HG02981 (cell line): Measurements from ENCODE around the gene PITX1.

Source experiments
- ATAC-seq: cut with Tn5 transposase; IDR thresholded peaks from one replicate; pipeline ENCODE4 v1.9.1; 2021; ENCODE audit warnings: mild to moderate bottlenecking, moderate library complexity; ENCODE audit not compliant: unreplicated experiment

The PITX1 gene

GRCh38 chr5:135042595-135042994 lies 8.6 kb upstream of the PITX1 start:
- ATAC-seq: no peak

DNA sequence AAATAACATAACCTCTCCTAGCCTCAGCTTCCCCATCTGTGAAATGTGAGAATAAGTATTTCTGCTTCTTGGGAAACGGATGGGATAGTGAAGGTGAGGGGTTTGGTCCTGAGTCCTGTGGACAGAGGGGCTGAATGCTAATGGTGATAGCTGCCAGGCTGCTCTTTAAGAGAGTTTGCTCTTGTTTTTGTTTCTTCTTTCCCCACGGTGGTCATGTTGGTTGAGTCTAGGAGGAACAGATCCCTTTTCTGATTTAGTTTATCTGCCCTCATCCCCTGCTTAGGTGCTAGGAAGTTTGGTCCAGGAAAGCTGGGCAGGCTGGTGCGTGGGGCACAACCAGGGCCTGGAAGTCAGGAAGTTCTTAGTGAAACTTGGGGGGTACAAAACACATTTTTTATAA lies 7.7 kb upstream of the PITX1 start:
- no peak for ATAC-seq

- ATAC-seq: no peak
Observed at GRCh38 chr5:135041145-135041587, 7.1 kb upstream of the PITX1 start.

- no peak for ATAC-seq
Observed at GRCh38 chr5:135040333-135041144, 6.5 kb upstream of the PITX1 start.

DNA sequence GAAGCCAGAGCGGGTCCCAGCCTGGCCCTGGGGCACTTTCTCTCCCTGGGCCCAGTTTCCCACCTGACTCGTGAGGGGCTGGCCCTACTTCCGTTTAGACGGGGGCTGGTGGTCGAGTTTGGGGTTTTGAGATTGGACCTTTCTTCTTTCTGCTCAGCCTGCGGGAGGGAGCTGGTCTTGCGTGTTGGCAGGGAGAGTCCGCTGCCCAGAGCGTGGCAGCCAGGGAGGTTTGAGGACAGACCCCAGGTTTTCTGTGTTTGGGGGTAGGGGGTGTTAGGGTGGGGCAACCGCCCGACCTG lies 6.0 kb upstream of the PITX1 start:
- ATAC-seq: no peak

- ATAC-seq: no peak
Observed at GRCh38 chr5:135039271-135040033, 5.4 kb upstream of the PITX1 start.

GRCh38 chr5:135038813-135039270 lies 4.8 kb upstream of the PITX1 start:
- ATAC-seq: no peak

- ATAC-seq: no peak
Observed at GRCh38 chr5:135038205-135038812, 4.3 kb upstream of the PITX1 start.

DNA sequence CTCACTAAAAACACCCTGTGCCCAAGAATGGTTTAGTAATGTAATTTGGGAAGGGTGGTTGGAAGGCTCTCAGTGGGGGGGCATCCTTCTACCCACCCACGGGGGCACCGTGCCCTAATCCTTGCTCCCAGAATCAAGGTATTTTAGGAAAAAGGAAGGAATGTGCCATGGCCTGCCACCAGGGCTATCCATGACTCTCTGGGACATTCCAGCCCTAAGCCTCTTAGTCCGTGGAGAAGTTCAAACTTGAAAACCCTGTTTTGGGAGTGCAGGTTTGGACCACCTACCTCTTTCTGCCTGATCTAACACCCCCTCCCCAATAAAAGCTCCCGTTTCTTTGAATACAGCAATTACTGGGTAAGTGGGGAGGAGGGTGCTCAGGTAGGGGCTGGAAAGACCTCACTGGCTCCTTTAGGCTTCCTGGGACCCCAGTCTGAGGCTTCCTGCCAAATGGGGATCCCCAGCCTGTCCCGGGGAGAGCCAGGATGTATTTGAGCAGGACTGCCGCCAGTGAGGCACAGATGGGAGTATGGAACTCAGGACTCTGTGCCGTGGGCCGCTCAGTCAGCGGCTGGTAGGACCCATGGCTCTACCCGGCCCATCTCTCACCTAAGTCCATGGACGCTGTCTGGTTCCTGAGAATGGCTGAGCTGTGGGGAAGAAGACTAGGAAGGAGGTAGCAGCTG lies 3.6 kb upstream of the PITX1 start:
- no peak for ATAC-seq

GRCh38 chr5:135036405-135036804 lies 2.4 kb upstream of the PITX1 start:
- ATAC-seq: no peak

DNA sequence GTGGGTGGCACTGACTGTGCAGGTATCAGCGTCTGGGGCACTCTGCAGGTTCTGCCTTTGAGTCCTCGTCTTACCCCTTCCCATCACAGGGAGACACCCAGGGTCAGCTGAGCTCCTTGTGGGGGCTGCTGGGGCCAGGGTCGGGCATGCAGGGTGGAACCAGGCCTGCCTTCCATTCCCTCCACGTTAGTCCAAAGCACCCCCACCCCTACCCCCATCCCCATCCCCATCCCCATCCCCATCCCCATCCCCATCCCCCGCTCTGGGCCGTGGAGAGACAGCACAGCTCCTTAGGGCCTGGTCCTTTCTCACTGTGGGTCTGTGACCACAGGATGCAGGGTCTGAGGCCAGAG lies 1.6 kb upstream of the PITX1 start:
- ATAC-seq: no peak

DNA sequence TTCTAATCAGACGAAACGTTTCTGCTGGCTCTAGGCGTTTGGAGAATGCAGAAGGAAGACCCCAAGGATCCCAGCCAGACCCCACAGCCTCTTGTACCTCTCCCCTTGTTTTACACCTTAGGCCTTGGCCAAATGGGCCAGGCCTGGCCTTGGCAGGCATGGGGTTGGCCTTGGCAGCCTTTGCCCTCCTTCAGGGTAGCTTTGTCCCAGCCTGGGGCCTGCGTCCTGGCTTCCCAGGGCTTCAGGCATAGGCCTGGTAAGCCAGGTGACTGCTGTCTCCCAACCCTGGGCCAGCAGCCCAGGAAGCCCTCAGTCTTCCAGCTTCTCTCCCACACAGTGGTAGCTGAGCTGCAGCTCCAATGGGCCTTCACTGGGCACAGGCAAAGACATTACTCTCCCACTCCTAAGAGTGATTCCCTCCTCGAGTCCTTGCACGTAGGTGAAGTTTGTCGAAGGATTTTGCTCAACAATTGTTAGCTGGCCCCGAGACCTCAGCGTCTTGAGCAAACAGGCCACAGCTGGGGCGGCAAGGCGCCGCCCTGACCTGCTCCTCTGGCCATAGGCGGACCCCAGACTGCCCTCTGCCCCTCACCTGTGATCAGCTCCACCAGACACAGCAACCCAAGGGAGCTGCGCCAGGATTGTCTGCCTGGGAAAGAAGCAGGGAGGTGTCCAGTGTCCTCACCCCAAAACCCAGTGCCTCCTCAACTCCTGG lies 1.1 kb upstream of the PITX1 start:
- ATAC-seq: no peak

DNA sequence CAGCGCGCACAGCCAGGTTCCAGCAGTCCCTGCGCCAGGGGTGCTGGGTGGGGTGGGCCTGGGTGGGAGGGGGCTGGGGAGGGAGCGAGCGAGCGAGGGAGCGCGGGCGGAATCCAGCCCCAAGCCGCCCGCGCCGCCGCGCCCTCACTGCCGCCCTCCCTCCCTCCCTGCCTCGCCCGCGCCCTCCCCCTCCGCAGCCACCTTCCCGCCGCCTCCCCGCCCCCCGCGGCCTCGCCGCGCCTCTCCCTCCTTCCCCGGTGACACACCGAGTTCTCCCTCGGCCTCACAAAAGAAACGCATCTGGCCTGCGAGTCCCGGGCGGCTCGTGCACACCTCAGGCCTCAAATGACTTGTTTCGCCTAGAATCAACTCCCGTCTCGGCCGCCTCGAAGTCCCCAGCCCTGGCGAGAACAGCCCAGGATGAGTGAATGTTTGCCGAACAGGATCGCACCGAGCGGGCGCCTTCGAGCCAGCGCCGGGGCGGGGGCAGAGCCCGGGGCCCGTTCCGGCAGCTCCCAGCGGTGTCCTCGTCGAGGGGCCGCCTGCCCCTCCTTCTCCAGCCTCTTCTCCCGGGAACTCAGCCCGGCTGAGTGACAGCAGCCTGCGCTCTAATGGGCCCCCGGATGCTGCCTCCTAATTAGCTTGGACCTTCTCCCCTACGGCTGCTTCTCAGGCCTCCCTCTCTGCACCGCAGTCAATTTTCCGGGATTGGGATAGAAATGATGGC lies 371 bp upstream of the PITX1 start:
- no peak for ATAC-seq

DNA sequence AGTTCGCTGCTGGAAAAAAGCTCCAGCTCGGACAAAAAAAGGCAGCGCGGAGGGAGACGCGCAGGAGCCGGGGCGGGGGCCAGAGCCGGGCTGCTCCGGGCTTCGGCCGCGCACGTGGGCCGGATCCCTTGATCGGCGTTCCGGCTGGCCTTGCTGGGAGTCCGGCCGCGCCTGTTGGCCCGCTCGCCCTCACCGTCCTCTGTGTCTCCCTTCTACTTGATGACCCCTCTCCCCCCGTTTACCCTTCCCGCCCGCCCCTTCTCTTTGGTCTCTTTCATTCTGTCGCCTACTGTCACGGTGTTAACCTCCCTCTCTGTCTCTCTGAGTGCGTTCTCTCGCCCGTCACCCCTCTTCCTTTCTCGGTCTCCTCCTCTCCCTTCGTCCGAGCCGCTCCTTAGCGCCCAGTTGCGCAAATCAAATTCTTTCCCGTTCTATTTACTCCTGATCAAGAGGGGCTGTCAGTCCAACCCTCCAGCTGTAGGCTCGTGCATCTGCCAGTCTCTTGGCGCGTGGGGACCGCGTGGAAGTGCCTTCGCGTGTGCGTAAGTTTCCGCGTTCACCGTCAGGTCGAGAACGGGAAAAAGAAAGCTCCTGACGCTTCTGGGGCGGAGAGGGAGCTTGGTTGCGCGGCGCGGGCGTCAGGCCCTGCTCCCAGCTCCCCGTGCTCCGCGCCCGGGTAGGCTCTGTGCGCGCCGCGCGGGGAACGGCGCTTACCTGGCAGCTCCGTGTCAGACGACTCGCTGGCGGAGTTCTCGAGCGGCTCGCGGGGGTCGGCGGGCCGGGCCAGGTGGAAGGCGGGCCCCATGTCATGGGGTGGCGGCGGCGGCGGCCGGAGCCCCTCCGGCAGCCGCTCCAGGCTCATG lies 798 bp downstream of the PITX1 start:
- no peak for ATAC-seq

DNA sequence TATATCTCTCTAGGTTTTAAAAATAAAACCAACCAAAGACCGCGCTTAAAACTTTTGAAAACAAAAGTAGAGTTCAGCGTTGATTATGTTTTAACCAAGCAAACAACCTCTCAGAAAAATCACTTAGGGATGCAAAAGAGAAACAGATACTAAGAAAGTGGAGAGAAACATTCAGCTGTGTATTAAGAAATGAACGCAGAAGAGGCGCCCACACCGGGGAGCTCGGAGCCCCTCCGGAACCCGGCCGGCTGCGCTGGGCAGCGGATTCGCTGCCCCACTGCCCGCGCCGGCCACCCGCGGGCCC lies 1.4 kb downstream of the PITX1 start:
- ATAC-seq: no peak

- no peak for ATAC-seq
Observed at GRCh38 chr5:135031813-135032694, 2.0 kb downstream of the PITX1 start.

DNA sequence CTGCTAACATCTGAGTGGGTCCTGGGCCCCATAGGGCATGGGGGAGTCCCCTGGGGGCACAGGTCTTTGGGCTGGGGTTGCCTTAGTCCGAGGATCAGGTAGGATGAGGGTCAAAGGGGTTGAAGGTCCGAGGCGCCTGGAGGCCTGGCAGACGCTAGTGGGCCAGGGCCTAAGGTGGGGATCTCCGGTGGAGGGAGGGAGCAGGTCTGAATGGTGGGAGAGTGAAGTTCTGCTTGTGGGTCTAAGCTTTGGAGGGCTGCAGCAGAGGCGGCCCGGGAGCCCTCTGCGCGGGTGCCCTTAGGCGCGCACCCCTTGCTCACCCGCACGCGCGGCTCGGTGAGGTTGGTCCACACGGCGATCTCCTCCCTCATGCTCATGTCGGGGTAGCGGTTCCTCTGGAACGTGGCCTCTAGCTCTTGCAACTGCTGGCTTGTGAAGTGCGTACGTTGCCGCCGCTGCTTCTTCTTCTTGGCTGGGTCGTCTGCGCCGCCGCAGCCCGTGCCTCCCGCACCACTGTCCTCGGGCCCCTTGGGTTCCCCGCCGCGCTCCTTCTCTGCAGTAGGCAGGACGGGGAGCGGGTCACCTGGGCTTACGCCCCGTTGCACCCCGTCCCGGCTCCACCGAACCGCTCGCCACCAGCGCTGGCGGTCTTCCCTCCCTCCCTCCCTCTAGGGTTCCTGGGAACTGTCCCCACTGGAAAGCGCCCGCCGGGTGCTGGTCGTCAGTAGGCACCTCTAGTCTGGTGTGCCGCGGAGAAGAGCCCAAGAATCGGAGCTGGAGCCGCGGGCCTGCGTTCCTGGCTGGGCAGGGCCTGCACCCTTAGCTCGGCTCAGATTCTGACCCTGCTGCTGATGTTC lies 2.8 kb downstream of the PITX1 start:
- no peak for ATAC-seq
